ENCODE measurements around the gene DOCK3.
"Not testable (repeated sequence)": the region's sequence is repeated elsewhere in the genome, so short reads cannot be mapped to it uniquely, and the experiment has no call there.

DOCK3 gene

DNA sequence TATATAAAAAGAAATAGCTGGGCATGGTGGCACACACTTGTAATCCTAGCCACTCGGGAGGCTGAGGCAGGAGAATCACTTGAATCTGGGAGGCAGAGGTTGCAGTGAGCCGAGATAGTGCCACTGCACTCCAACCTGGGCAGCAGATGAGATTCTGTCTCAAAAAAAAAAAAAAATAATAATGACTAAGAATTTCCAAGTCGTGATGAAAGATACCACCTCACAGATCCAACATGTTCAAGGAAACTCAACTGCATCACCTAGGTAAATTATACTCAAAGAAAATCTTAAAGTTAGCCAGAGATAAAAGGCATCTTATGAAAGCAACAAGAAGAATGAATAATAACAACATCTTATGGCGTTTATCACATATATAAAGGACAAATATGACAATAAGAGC, 50.1 kb downstream of the DOCK3 start:
- Mint-ChIP-seq H3K36me3 (ENCODE audit: insufficient read depth) (no peaks in the 10 kb centered on the region), H3K4me3 (no peak overlapping the region), H3K27me3 (peaks cover 41% of the 10 kb centered on the region), H3K9me3 (no peaks in the 10 kb centered on the region), H3K4me1 (no peaks in the 10 kb centered on the region), H3K27ac (ENCODE audit: low read depth) (no peak overlapping the region)
- ATAC-seq (replicated peaks; ENCODE audit: extremely low read depth, poor library complexity, severe bottlenecking) (no peak), DNase-seq (ENCODE audit: low spot score in 2 of 2) (no peak)

DNA sequence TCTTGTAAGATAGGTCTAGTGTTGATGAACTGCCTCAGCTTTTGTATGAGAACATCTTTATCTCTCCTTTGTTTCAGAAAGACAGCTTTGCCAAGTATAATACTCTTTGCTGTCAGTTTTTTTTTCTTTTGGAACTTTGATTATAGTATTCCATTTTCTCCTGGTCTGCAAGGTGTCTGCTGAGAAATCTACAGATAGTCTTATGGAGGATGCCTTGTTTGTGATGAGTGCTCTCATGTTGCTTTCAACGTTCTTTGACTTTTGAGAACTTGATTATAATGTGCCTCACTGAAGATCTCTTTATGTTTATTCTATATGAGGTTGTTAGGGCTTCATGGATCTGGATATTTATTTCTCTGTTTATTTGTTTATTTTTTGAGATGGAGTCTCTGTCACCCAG, 60.3 kb downstream of the DOCK3 start:
- ATAC-seq (replicated peaks; ENCODE audit: extremely low read depth, poor library complexity, severe bottlenecking) (no peak), DNase-seq (ENCODE audit: low spot score in 2 of 2) (no peak)
- Mint-ChIP-seq H3K27ac (ENCODE audit: low read depth) (no peak overlapping the region), H3K36me3 (ENCODE audit: insufficient read depth) (no peaks in the 10 kb centered on the region), H3K4me1 (no peaks in the 10 kb centered on the region), H3K9me3 (no peaks in the 10 kb centered on the region), H3K4me3 (no peak overlapping the region), H3K27me3 (peaks cover 10% of the 10 kb centered on the region)

DNA sequence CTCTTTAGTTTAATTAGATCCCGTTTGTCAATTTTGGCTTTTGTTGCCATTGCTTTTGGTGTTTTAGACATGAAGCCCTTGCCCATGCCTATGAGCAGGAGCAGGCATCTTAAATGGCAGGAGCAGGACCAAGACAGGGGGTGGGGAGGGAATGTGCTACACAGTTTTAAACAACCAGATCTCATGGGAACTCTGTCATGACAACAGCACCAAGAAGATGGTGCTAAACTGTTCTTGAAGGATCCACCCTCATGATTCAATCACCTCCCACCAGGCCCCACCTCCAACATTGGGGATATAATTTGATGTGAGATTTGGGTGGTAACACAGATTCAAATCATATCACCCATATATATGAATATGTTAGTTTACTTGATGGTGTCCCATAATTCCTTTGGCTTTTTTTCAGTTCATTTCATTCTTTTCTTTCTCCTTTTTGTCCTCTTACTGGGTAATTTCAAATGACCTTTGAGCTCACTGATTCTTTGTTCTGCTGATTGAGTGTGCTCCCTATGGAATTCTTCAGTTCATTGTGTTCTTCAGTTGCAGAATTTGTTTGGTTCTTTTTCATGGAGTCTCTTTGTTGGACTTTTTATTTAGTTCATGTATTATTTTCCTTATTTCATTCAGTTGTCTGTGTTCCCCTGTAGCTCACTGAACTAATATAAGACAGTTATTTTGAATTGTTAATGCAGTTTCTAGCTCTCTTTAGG, 62.6 kb downstream of the DOCK3 start:
- Mint-ChIP-seq H3K27me3 (peaks cover 10% of the 10 kb centered on the region), H3K4me3 (no peak overlapping the region), H3K4me1 (no peaks in the 10 kb centered on the region), H3K27ac (ENCODE audit: low read depth) (no peak overlapping the region), H3K9me3 (no peaks in the 10 kb centered on the region), H3K36me3 (ENCODE audit: insufficient read depth) (no peaks in the 10 kb centered on the region)
- ATAC-seq (replicated peaks; ENCODE audit: extremely low read depth, poor library complexity, severe bottlenecking) (no peak), DNase-seq (ENCODE audit: low spot score in 2 of 2) (no peak)

DNA sequence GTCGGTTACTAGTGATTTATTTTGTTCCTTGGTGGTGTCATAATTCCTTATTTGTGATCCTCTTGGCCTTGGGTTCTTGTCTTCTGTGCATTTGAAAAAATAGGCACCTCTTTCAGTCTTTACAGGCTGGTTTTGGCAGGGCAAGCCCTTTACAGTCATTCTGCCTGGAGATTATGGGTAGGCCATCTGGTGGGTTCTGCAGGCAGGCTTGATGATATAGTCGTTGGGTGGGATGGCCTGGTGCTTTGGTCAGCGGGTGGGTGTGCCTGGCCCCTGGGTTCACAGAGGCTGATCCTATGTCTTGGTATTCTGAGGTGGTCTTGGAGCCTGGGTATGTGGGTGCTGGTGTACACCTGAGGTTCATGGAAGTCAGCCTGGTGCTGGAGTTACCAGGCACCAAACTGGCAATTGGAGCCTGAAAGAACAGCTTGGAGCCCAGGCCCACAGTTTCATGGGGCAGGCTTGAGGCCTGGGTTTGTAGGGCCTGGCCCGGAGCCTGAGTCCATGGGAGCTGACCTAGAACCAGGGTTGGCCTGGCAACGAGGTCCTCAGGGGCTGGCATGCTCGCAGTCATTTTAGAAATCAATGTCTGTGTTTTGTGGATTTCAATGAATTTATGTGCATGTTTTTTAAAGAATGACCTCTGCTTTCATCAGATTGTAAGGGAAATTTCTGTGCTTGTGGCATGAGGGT, 63.3 kb downstream of the DOCK3 start:
- Mint-ChIP-seq H3K4me1 (no peaks in the 10 kb centered on the region), H3K27me3 (peaks cover 10% of the 10 kb centered on the region), H3K9me3 (no peaks in the 10 kb centered on the region), H3K36me3 (ENCODE audit: insufficient read depth) (no peaks in the 10 kb centered on the region), H3K4me3 (no peak overlapping the region), H3K27ac (ENCODE audit: low read depth) (no peak overlapping the region)
- ATAC-seq (replicated peaks; ENCODE audit: extremely low read depth, poor library complexity, severe bottlenecking) = no peak
- DNase-seq (ENCODE audit: low spot score in 2 of 2) = no peak

DNA sequence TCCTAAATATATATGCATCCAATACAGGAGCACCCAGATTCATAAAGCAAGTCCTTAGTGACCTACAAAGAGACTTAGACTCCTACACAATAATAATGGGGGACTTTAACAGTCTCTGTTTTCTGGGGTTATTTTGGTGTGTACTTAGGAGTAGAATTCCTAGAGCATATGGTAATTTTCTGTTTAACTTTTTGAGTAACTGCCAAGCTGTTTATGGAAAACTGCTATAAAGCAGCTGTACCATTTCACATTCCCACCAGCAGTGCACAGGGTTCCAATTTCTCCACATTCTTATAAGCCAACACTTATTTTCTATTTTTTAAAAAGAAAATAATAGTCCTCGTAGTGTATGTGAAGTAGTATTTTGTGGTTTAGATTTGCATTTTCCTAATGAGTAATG, 68.9 kb downstream of the DOCK3 start:
- DNase-seq (ENCODE audit: low spot score in 2 of 2) (no peak), ATAC-seq (replicated peaks; ENCODE audit: extremely low read depth, poor library complexity, severe bottlenecking) (no peak)
- Mint-ChIP-seq H3K4me1 (no peaks in the 10 kb centered on the region), H3K36me3 (ENCODE audit: insufficient read depth) (no peaks in the 10 kb centered on the region), H3K9me3 (no peaks in the 10 kb centered on the region), H3K4me3 (no peak overlapping the region), H3K27me3 (no peaks in the 10 kb centered on the region), H3K27ac (ENCODE audit: low read depth) (no peak overlapping the region)

DNA sequence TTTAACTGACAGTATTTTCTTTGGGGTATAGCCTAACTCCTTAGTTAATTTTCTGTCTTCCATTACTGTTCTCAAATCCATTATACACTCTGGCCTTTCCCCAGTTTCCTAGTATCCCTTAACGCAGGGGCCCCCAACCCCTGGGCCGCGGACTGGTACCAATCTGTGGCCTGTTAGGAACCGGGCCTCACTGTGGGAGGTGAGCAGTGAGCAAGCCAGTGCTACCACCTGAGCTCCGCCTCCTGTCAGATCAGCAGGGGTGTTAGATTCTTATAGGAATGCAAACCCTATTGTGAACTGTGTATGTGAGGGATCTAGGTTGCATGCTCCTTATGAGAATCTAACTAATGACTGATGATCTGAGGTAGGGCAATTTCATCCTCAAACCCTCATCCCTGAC, 75.1 kb downstream of the DOCK3 start:
- Mint-ChIP-seq H3K9me3 (no peaks in the 10 kb centered on the region), H3K27me3 (peaks cover 7% of the 10 kb centered on the region)
- no peak for ATAC-seq (replicated peaks; ENCODE audit: extremely low read depth, poor library complexity, severe bottlenecking)

DNA sequence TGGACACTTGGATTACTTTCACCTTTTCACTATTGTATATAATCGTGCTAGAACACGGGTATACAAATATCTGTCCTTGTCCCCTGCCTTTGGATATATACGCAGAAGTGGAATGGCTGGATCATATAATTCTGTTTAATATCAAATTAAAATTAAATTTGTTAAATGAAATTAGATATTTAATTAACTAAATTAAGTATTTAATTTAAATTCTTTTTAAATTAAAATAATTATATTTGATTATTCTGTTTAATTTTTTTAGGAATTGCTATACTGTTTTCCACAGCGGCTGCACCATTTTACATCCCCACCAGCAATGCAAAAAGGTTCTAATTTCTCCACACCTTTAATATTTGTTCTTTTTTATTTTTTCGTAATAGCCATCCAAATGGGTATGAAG, 84.3 kb downstream of the DOCK3 start:
- Mint-ChIP-seq H3K27me3 (peaks cover 9% of the 10 kb centered on the region), H3K4me1 (no peaks in the 10 kb centered on the region), H3K4me3 (no peak overlapping the region), H3K27ac (ENCODE audit: low read depth) (no peak overlapping the region), H3K9me3 (no peaks in the 10 kb centered on the region), H3K36me3 (ENCODE audit: insufficient read depth) (peaks cover 2% of the 10 kb centered on the region)
- ATAC-seq (replicated peaks; ENCODE audit: extremely low read depth, poor library complexity, severe bottlenecking) (no peak), DNase-seq (ENCODE audit: low spot score in 2 of 2) (no peak)

More for the DNA sequence above, 75.1 kb downstream of the DOCK3 start:
- peaks cover 2% of the 10 kb centered on the region for H3K36me3 Mint-ChIP-seq (ENCODE audit: insufficient read depth)
- no peaks in the 10 kb centered on the region for H3K4me1 Mint-ChIP-seq
- H3K27ac Mint-ChIP-seq (ENCODE audit: low read depth) = no peak overlapping the region
- DNase-seq (ENCODE audit: low spot score in 2 of 2) = no peak
- H3K4me3 Mint-ChIP-seq = no peak overlapping the region

DNA sequence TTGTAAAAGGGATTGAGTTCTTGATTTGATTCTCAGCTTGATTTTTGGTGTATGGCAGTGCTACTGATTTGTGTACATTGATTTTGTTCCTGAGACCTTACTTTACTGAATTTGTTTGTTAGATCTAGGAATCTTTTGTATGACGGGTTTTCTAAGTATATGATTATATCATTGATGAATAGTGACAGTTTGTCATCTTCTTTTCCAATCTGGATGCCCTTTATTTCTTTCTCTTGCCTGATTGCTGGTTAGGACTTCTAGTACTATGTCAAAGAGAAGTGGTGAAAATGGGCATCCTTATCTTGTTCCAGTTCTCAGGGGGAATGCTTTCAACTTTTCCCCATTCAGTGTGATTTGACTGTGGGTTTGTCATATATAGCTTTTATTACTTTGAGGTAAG, 103.0 kb downstream of the DOCK3 start:
- Mint-ChIP-seq H3K27me3 (peaks cover 31% of the 10 kb centered on the region), H3K4me1 (no peaks in the 10 kb centered on the region), H3K36me3 (ENCODE audit: insufficient read depth) (peaks cover 1% of the 10 kb centered on the region), H3K27ac (ENCODE audit: low read depth) (no peak overlapping the region), H3K9me3 (no peaks in the 10 kb centered on the region), H3K4me3 (no peak overlapping the region)
- DNase-seq (ENCODE audit: low spot score in 2 of 2) (no peak), ATAC-seq (replicated peaks; ENCODE audit: extremely low read depth, poor library complexity, severe bottlenecking) (no peak)

DNA sequence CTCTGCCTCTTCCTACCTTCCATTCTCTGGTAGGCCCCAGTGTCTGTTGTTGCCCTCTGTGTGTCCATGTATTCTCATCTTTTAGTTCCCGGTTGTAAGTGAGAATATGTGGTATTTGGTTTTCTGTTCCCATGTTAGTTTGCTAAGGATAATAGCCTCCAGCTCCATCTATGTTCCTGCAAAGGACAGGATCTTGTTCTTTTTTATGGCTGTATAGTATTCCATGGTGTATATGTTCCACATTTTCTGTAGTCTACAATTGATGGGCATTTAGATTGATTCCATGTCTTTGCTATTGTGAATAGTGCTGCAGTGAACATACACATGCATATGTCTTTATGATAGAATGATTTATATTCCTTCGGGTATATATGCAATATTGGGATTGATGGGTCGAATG, 107.0 kb downstream of the DOCK3 start:
- not testable (repeated sequence) for H3K27ac Mint-ChIP-seq (ENCODE audit: low read depth); H3K4me1 Mint-ChIP-seq; H3K9me3 Mint-ChIP-seq; ATAC-seq (replicated peaks; ENCODE audit: extremely low read depth, poor library complexity, severe bottlenecking); H3K4me3 Mint-ChIP-seq; DNase-seq (ENCODE audit: low spot score in 2 of 2); H3K36me3 Mint-ChIP-seq (ENCODE audit: insufficient read depth)
- H3K27me3 Mint-ChIP-seq = peaks cover 25% of the 10 kb centered on the region

DNA sequence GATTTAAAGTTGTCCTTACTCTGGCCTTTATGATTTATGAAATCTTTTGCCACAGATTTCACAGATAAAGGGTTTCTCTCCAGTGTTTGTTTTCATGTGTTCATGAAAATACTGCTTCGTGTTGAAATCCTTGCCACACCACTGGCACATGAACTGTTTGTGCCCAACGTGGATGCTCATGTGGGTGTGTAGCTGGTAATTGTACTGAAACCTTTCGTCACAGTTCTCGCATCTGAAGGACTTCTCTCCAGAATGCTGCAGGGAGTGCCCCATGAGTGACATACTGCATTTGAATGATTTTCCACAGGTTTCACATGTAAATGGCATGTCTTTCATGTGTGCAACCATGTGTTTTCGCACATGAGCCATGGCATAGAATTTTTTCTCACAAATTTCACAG, 111.9 kb downstream of the DOCK3 start:
- H3K4me1 Mint-ChIP-seq = no peaks in the 10 kb centered on the region
- H3K9me3 Mint-ChIP-seq = no peaks in the 10 kb centered on the region
- DNase-seq (ENCODE audit: low spot score in 2 of 2) = no peak
- H3K27me3 Mint-ChIP-seq = peaks cover 23% of the 10 kb centered on the region
- no peak for ATAC-seq (replicated peaks; ENCODE audit: extremely low read depth, poor library complexity, severe bottlenecking)
- no peak overlapping the region for H3K4me3 Mint-ChIP-seq
- peaks cover 1% of the 10 kb centered on the region for H3K36me3 Mint-ChIP-seq (ENCODE audit: insufficient read depth)
- H3K27ac Mint-ChIP-seq (ENCODE audit: low read depth) = no peak overlapping the region

DNA sequence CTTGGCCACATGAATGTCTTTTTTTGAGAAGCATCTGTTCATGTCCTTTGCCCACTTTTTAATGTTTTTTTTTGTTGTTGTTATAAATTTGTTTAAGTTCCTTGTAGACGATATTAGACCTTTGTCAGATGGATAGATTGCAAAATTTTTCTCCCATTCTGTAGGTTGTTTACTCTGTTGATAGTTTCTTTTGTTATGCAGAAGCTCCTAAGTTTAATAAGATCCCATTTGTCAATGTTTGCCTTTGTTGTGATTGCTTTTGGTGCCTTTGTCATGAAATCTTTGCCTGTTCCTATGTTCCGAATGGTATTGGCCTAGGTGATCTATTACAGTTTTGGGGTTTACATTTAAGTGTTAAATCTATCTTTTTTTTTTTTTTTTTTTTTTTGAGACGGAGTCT, 116.2 kb downstream of the DOCK3 start:
- not testable (repeated sequence) for DNase-seq (ENCODE audit: low spot score in 2 of 2); H3K4me3 Mint-ChIP-seq; H3K36me3 Mint-ChIP-seq (ENCODE audit: insufficient read depth); H3K9me3 Mint-ChIP-seq; ATAC-seq (replicated peaks; ENCODE audit: extremely low read depth, poor library complexity, severe bottlenecking); H3K27ac Mint-ChIP-seq (ENCODE audit: low read depth); H3K4me1 Mint-ChIP-seq
- peaks cover 30% of the 10 kb centered on the region for H3K27me3 Mint-ChIP-seq

DNA sequence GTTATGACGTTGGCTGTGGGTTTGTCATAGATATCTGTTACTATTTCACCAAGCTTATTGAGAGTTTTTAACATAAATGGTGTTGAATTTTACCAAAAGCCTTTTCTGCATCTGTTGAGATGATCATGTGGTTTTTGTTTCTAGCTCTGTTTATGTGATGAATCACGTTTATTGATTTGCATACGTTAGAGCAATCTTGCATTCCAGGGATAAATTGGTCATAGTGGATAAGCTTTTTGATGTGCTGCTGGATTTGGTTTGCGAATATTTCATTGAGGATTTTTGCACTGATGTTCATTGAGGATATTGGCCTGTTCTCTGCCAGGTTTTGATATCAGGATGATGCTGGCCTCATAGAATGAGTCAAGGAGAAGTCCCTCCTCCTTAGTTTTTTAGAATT, 117.8 kb downstream of the DOCK3 start:
- Mint-ChIP-seq H3K9me3 (no peaks in the 10 kb centered on the region), H3K4me1 (no peaks in the 10 kb centered on the region), H3K27ac (ENCODE audit: low read depth) (no peak overlapping the region), H3K27me3 (peaks cover 31% of the 10 kb centered on the region), H3K4me3 (no peak overlapping the region), H3K36me3 (ENCODE audit: insufficient read depth) (no peaks in the 10 kb centered on the region)
- DNase-seq (ENCODE audit: low spot score in 2 of 2) (no peak), ATAC-seq (replicated peaks; ENCODE audit: extremely low read depth, poor library complexity, severe bottlenecking) (no peak)

DNA sequence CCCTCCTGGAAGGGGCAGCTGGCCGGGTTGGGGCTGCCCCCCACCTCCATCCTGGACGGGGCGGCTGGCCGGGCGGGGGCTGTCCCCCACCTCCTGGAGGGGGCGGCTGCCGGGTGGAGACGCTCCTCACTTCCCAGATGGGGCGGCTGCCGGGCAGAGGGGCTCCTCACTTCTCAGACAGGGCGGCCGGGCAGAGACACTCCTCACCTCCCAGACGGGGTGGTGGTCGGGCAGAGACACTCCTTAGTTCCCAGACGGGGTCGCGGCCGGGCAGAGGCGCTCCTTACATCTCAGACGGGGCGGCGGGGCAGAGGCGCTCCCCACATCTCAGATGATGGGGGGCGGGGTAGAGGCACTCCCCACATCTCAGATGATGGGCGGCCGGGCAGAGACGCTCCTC, 129.1 kb downstream of the DOCK3 start:
- H3K4me1 Mint-ChIP-seq; H3K4me3 Mint-ChIP-seq; DNase-seq (ENCODE audit: low spot score in 2 of 2); ATAC-seq (replicated peaks; ENCODE audit: extremely low read depth, poor library complexity, severe bottlenecking); H3K36me3 Mint-ChIP-seq (ENCODE audit: insufficient read depth); H3K27ac Mint-ChIP-seq (ENCODE audit: low read depth): not testable (repeated sequence)
- H3K27me3 Mint-ChIP-seq = peaks cover 46% of the 10 kb centered on the region
- H3K9me3 Mint-ChIP-seq = peaks cover 26% of the 10 kb centered on the region
